NCI-H526 (cell line): ENCODE data around the gene RIN3.

Experiments used
- DNase-seq, 2 experiments: peaks; one replicate each; lab custom pipeline; 2025; lab: John Stamatoyannopoulos, UW

RIN3 gene

DNA sequence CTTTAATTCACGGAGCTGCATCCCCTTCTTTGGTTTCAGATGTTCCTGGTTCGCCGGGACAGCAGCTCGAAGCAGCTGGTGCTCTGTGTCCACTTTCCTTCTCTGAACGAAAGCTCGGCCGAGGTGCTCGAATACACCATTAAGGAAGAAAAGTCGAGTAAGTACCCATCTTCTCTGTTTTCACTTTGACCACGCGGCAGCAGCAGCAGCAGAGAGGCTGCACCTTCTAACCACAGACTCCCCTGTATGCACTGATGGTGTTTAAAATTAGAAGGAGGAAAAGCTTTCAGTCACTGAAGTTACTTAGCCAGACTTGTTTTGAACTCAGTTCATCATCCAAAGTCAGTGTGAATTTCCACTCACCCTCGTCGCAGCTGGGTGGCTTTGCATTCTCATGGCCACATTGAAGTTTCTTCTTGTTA, 63.8 kb downstream of the RIN3 start:
- no peak for DNase-seq

GRCh38 chr14:92578511-92578910, 64.9 kb downstream of the RIN3 start:
- no peak for DNase-seq

- DNase-seq = no peak
These were observed 65.8 kb downstream of the RIN3 start for GRCh38 chr14:92579244-92579936.

GRCh38 chr14:92581206-92581605, 67.6 kb downstream of the RIN3 start:
- DNase-seq = no peak

GRCh38 chr14:92581966-92582566, 68.5 kb downstream of the RIN3 start:
- no peak for DNase-seq

DNA sequence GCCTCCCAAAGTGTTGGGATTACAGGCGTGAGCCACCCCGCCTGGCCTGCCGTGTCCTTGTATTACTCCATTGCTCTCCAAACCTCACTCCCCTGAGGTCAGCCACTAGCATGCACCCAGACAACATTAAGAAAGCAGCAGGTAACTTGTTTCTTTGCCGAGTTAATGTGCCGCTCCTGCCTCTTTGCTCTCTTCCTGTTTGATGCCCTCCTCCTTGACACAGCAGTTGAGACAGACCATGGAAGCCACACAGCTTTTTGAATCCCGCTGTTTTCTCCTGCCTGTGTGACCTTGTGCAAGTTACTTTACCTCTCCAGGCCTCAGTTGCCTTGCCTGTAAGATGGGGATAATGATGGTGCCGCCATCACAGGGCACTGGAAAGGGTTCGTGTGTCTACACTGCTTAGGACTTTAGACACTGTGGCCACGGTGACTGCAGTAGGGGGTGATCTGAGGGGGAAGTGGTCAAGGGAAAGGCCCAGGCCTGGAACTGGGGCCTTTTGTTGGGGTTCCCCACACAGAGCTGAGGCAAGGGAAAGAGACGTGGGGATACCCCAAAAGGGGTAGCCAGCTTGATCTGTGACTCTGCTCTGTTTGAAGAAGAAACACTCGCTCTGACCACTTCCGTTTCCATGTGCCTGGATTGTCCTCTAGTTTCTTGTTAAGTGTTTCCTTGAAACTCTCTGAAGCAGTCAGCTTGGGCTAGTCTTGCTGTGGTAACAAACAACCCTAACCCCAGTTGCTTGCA, 69.3 kb downstream of the RIN3 start:
- no peak for DNase-seq

GRCh38 chr14:92584220-92584619, 70.6 kb downstream of the RIN3 start:
- DNase-seq = no peak

- DNase-seq = no peak
These were observed 71.2 kb downstream of the RIN3 start for GRCh38 chr14:92584816-92585215.

DNA sequence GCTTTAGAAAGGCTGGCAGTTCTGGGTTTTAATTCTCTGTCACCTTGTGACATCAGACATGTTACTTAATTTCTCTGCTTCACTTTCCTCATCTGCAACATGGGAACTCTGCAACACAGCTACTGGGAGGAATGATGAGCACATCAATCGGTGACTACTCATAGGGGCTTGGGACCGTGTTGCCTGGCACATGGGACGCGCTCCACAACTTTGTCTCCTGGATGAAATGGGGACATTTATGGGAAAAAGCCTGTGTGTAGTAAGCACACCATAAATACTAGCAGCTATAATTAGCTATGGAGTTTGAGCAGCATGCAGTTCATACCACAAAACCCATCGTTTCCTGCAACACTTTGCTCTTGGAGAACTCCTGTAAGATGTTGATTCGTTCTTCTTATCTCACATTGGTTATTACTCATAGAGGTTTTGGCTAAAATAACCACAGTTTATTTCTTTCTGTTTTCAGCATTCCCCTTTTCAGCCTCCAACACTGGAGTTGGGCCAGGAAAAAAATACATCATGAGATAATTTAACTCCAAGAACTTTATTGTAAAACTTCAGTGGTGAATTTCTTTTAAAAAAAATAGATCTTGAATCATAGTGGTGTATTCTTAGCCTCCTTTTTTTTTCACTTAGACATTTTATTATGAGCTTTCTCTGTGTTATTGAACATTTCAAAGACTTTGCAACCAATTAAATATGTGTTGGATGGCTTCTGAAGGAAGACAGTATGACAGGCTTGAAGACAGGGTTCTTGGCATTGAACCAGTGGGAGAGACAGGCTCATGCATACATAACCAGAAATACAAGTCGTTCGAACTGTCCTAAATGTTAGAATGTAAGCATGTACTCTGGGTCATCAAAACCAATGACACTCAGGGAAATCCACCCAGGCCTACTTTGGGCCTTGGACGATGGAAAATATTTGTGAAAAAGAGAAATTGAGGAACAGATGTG, 72.7 kb downstream of the RIN3 start:
- DNase-seq = no peak

DNA sequence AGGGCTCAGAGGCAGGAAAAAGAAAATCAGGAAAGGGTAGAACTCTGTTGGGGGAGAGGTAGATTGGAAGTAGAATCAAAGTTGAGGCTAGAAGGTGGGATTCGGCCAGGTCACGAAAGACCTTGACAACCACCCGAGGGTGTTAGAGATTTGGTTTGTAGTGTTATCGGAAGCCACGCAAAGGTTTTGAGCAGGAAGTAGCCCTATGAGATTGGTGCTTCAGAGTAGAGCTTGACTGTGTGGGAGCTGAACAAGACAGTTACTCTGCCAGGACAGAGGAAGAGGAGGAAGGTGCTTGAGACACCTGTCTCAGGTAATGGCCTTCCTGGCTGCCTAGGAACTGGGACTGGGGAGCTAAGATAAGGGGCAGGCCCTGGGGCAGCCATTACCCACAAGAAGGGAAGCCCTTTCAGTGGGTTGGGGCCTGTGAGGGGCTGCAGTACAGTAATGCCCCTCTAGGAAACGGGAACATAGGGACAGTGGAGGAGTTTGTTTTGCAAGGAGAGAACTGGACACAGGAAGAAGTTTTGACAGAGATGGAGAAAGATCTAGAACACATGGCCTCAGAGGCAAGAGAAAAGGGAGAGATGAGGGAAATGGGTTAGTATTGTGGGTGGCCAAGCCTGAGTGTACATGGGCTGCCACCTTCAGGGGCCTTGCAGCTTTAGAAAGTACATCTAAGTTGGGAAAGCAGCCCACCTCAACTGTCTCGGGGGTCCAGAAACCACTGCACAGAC, 73.5 kb downstream of the RIN3 start:
- DNase-seq = no peak

GRCh38 chr14:92587700-92588085, 74.1 kb downstream of the RIN3 start:
- no peak for DNase-seq

- peak in 1 of 2 experiments; percentile 34 for DNase-seq
These were observed 75.8 kb downstream of the RIN3 start for GRCh38 chr14:92589213-92589852.

DNA sequence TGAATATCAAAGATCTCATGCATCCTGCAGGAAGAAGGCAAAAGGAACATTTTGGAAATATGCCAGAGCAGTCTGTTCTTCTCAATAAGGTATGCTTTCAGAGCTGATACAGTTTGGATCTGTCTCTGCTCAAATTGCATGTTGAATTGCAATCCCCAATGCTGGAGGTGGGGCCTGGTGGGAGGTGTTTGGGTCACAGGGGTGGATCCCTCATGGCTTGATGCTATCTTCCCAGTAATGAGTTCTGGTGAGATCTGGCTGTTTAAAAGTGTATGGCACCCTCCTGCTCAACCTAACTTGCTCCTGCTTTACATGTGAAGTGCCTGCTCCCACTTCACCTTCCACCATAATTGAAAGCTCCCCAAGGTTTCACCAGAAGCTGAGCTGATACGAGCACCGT, 76.6 kb downstream of the RIN3 start:
- no peak for DNase-seq

DNA sequence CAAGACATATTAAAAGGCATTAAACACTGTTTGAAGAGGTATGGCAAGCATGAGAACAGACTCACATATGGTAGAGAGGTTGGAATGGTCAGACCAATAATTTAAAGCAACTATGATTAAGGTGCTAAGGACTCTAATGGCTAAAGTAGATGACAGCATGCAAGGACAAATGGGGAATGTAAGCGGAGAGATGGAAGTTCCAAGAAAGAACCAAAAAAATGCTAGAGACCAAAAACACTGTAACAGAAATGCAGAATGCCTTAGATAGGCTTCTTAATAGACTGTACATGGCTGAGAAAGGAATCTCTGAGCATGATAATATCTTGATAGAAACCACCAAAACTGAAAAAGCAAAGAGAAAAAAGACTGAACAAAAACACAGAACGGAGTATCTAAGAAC, 77.4 kb downstream of the RIN3 start:
- DNase-seq = no peak

DNA sequence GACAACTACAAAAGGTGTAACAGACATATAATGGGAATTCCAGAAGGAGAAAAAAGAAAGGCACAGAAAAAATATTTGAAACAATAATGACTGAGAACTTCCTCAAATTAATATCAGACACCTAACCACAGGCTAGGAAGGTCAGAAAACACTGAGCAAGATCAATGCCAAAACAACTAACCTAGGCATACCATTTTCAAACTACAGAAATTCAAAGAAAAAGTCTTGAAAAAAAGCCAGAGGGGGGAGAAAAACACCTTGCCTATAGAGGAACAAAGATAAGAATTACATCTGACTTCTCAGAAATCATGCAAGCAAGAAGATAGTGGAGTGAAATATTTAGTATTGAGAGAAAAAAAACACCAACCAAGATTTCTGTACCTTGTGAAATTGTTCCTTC, 77.8 kb downstream of the RIN3 start:
- DNase-seq = no peak

DNA sequence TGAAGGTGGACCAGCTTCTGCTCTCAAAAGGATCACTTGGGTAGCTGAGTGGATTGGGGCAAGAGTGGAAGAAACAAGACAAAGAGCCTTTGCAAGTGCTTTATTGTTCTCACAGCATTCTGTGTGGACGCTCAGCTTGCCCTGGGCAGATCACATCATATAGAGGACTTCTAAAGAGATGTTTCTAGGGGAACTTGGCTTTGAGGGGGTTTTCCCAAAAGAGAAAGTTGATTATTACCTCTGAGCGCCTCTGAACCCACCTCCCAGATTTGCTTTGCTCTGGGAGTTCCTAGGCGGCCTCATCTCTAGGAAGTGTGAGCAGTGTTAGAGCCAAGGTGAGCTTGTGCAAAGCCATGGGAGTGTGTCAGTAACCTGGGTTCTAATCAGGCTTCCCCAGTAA, 81.7 kb downstream of the RIN3 start:
- no peak for DNase-seq

GRCh38 chr14:92596331-92596907, 82.8 kb downstream of the RIN3 start:
- no peak for DNase-seq

- no peak for DNase-seq
These were observed 84.6 kb downstream of the RIN3 start for GRCh38 chr14:92597906-92598905.

GRCh38 chr14:92599811-92600210, 86.2 kb downstream of the RIN3 start:
- no peak for DNase-seq
